ENCODE measurements around the gene SLC14A1.

SLC14A1 gene

GRCh38 chr18:45680066-45680690 is 43.8 kb upstream of the SLC14A1 start:
- Histone ChIP-seq H3K4me1 (ENCODE audit: insufficient read depth, poor library complexity, severe bottlenecking) (no peaks in the 10 kb centered on the region), H3K36me3 (ENCODE audit: low read depth) (no peaks in the 10 kb centered on the region), H3K4me3 (ENCODE audit: severe bottlenecking) (no peak overlapping the region), H3K9me3 (ENCODE audit: severe bottlenecking) (no peaks in the 10 kb centered on the region), H3K27me3 (ENCODE audit: insufficient read depth, poor library complexity, severe bottlenecking) (no peaks in the 10 kb centered on the region), H3K27ac (ENCODE audit: poor library complexity, severe bottlenecking) (no peak overlapping the region)
- DNase-seq (ENCODE audit: low spot score), result no peak
- no peak for TF ChIP-seq CTCF (IDR thresholded peaks at IDR 0.05; ENCODE audit: poor library complexity, severe bottlenecking)
- no peak for ATAC-seq (ENCODE audit: low read depth)

GRCh38 chr18:45682181-45682580 is 41.8 kb upstream of the SLC14A1 start:
- H3K27me3 ChIP-seq (ENCODE audit: insufficient read depth, poor library complexity, severe bottlenecking), result no peaks in the 10 kb centered on the region
- DNase-seq (ENCODE audit: low spot score), result no peak
- TF ChIP-seq CTCF (IDR thresholded peaks at IDR 0.05; ENCODE audit: poor library complexity, severe bottlenecking), result no peak
- H3K36me3 ChIP-seq (ENCODE audit: low read depth), result no peaks in the 10 kb centered on the region
- no peaks in the 10 kb centered on the region for H3K4me1 ChIP-seq (ENCODE audit: insufficient read depth, poor library complexity, severe bottlenecking)
- no peaks in the 10 kb centered on the region for H3K9me3 ChIP-seq (ENCODE audit: severe bottlenecking)
- H3K4me3 ChIP-seq (ENCODE audit: severe bottlenecking), result no peak overlapping the region
- no peak overlapping the region for H3K27ac ChIP-seq (ENCODE audit: poor library complexity, severe bottlenecking)
- ATAC-seq (ENCODE audit: low read depth), result no peak

GRCh38 chr18:45684341-45685115 is 39.5 kb upstream of the SLC14A1 start:
- no peak for DNase-seq (ENCODE audit: low spot score)

GRCh38 chr18:45686891-45687611 is 36.9 kb upstream of the SLC14A1 start:
- Histone ChIP-seq H3K36me3 (ENCODE audit: low read depth) (no peaks in the 10 kb centered on the region), H3K27ac (ENCODE audit: poor library complexity, severe bottlenecking) (no peak overlapping the region), H3K4me1 (ENCODE audit: insufficient read depth, poor library complexity, severe bottlenecking) (no peaks in the 10 kb centered on the region), H3K27me3 (ENCODE audit: insufficient read depth, poor library complexity, severe bottlenecking) (no peaks in the 10 kb centered on the region), H3K4me3 (ENCODE audit: severe bottlenecking) (no peak overlapping the region), H3K9me3 (ENCODE audit: severe bottlenecking) (no peaks in the 10 kb centered on the region)
- ATAC-seq (ENCODE audit: low read depth), result no peak; the same call in 2 of the 3 replicates
- TF ChIP-seq CTCF (IDR thresholded peaks at IDR 0.05; ENCODE audit: poor library complexity, severe bottlenecking), result no peak
- no peak for DNase-seq (ENCODE audit: low spot score)

More at GRCh38 chr18:45684341-45685115, 39.5 kb upstream of the SLC14A1 start:
- no peaks in the 10 kb centered on the region for H3K4me1 ChIP-seq (ENCODE audit: insufficient read depth, poor library complexity, severe bottlenecking)
- no peak for TF ChIP-seq CTCF (IDR thresholded peaks at IDR 0.05; ENCODE audit: poor library complexity, severe bottlenecking)
- no peaks in the 10 kb centered on the region for H3K36me3 ChIP-seq (ENCODE audit: low read depth)
- ATAC-seq (ENCODE audit: low read depth), result peak; percentile 23; the same call in 1 of the 3 replicates
- H3K9me3 ChIP-seq (ENCODE audit: severe bottlenecking), result no peaks in the 10 kb centered on the region
- no peak overlapping the region for H3K4me3 ChIP-seq (ENCODE audit: severe bottlenecking)
- H3K27ac ChIP-seq (ENCODE audit: poor library complexity, severe bottlenecking), result no peak overlapping the region
- no peaks in the 10 kb centered on the region for H3K27me3 ChIP-seq (ENCODE audit: insufficient read depth, poor library complexity, severe bottlenecking)

All from RWPE2 (cell line).